GM21423 (cell line): ENCODE measurements around the gene CAMKMT.

Experiments
- ATAC-seq: cut with Tn5 transposase; IDR thresholded peaks from one replicate; pipeline ENCODE4 v1.9.1; 2021; ENCODE audit warnings: mild to moderate bottlenecking, moderate library complexity; ENCODE audit not compliant: unreplicated experiment

The CAMKMT gene

DNA sequence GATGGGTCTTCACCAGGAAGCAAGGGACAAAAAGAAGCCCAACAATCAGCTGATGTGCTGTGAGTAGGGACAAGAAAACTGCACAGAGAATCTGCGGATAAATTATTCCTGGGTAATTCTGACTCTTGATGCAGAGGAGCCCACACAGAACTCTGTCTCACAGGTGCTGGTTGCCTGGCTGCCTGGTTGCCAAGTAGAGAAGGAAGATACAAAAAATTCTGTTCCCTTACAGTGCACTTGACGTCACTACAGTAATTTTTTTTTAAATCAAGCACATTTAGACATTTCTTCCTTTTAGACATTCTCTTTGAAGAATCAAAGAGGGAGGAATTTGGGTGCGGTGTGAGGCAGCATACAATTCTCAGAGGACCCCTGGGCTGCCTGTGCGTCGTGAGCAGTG is 427.7 kb downstream of the CAMKMT start:
- ATAC-seq = no peak

GRCh38 chr2:44789971-44790721 is 428.4 kb downstream of the CAMKMT start:
- no peak for ATAC-seq

DNA sequence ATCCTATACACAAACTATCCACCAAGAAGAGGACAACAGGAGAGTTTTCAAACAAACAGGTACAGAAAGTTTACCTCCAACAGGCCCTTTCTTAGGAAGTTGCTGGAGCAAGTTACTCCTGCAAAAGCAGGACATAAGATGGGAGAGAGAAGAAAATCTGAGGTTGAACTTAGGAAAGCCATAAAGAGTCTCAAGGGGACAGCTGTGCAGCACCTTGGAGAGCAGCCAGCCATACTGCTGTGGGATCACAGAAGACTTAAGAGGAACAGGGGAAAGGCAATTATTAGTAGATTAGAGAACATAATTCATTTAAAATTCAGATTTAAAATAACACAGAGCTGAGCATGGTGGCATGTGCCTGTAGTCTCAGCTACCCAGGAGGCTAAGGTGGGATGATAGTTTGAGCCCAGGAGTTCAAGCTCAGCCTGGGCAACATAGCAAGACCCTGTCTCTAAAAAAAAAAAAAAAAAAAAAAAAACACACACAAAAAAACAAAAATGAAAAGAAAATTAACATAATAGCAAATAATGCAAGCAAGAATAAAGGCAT is 431.6 kb downstream of the CAMKMT start:
- ATAC-seq = no peak

GRCh38 chr2:44796771-44797170 is 435.0 kb downstream of the CAMKMT start:
- ATAC-seq = no peak

DNA sequence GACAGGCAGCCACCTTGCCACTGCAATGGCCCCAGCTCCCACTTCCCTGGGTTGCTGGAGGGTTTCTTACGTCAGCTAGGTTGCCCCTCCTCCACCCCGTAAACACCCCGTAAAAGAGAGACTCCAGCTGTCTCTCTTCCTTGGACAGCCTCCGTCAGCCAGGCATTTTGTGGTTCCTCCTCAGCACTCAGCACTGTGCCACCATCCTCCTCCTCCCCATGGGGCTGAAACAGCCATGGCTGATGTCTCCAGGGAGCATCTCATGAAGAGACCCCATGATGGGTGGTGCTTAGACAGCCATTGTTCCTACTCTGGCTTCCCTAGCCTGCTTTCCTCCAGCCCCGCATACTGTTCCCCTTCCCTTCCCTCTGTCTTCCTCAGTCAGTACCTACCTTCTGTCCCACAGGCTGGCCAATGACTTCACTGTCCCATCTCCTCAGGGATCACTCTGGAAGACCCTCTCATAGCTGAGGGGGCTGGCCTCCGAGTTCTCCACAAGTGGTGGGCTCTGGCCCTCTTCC is 436.5 kb downstream of the CAMKMT start:
- ATAC-seq = no peak

DNA sequence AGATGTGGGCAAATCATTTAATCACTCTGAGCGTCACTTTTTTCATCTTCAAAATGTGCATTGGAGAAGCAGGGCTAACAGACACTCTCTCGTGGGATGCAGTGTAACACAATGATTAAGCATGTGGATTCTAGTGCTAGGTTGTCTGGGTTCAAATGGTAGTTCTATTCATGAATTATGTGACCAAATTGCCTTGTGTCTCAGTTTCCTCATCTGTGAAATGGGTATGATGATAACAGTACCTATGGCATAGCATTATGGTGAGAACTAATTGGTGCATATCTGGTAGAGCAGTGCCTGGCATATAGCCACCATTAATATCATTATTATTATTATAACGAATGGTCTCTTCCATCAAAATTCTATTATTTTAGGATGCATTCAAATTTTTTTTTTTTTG is 437.4 kb downstream of the CAMKMT start:
- ATAC-seq = no peak

DNA sequence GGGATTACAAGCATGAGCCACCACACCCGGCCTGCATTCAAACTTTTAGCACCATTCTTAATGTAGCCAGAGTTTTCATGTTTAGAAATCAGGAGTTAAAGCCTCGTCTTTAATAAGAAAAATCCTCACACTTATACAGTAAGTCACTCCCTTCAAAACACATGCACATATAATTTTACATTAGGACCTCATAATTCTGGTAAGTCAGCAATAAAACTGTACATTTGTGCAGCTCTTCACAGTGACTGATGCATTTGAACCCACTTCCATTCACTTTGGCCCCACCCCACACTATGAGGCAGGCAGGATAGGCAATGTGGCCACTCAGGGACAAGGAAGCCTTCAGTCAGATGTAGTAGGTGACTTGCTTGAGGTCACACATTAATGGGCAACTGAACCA is 438.0 kb downstream of the CAMKMT start:
- no peak for ATAC-seq

GRCh38 chr2:44801289-44801840 is 439.6 kb downstream of the CAMKMT start:
- ATAC-seq = no peak

- ATAC-seq = no peak
Measured at GRCh38 chr2:44801841-44802776, 440.4 kb downstream of the CAMKMT start.

DNA sequence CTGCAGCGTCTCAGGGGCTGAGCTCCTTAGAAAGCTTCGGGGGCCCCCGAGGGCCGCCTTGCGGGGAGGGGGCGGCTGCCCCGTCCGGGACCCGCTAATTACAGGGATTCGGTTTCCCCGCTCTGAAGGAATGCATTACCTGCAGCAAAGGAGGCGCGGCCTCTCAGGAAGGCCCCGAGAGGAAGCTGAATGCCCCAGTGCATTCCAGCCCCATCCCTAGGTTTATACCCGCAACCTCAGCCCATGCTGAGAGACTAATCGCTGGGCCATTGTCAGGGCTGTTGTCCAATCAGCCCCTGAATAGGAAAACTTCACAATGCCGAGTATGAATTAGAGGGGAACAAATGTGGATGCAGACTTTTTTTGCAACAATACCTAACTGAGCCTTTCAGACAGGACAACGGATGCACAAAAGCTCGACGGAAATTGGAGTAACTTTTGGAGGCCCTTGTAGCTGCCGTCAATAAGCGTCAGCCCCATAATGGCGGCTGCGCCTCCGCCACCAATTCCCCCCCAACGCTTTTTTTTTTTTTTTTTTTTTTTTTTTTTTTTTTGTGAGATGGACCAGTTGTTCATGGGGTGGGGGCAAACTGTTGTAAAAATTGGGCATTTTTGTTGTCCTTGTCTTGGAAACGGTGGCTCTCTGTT is 441.2 kb downstream of the CAMKMT start:
- no peak for ATAC-seq

DNA sequence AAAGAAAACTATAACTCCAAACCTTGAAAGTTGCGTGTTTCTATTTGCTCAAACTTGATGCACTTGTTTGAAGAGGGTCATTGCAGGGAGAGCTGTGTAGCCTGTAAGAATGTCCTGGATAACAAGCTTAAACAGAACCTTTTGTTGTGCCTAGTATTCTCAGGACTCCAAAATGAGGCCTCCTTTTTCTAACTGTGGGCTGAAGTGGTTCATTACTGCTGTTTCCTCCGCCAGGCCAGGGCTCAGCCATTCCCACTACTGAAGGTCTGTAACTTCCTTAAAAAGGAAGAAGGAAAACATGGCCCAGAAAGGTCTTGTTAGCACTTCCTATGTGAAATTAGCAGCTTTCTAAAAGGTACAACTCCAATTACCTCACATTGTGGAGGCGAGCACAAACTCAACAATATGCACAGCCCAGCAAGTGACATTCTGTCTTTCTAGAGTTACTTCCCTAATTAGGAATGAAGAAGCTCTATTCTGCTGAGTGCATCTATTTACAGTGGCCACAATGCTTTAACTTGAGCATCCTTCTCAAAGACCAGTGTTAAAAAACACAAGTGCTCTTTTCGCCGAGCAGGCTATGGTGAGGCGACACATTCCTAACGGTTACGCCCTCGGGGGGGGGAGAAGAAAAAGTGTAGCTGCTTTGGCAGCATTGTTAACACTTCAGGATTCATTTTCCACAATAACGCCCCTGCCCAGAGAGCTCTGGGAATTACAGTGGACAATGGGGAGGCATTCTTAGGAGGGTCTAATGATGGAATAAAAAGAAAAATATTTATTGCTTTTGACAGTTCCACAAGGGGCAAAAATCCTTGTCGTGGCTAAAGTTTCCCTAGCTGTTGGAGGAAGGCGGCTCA is 442.9 kb downstream of the CAMKMT start:
- ATAC-seq = no peak

DNA sequence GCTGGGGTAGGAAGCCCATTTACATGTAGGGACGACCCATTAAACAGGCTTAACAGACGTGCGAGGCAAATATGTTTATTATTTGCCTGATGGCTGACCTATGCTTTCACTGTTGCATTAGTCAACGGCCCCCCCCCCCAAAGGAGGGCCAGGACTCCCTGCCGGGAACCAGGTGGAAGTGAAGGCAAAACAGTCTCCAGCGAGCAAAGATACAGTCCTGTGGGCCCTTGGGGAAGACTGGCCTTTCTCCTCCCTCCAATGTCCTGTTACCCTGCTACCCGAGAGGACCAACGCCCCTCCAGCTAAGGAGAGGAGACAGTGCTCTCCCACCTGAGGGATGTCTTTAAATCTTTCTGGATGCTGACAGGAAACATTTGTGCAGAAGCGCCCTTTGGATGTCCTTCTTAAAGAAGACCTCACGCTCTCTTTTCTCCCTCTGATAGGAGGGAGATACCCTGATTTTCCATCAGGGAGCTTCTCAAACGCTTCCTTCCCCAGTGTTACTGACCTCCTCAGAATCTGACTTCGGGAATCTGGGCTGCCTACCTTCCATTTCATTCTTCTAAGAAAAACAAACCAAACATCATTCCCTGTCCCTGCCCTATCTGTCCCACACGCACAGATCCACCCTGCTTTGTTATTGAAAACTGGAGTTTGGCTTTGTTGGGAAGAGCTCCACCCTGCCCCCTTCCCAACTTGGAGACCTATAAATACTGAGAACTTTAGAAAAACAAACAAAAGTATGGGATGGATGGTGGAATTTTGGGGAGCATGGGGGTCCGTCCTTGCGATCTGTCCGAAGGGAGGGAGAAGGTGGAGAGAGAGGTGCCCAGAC is 443.9 kb downstream of the CAMKMT start:
- no peak for ATAC-seq

- ATAC-seq = no peak
Measured at GRCh38 chr2:44807201-44808025, 445.7 kb downstream of the CAMKMT start.

GRCh38 chr2:44810892-44811530 is 449.3 kb downstream of the CAMKMT start:
- no peak for ATAC-seq

DNA sequence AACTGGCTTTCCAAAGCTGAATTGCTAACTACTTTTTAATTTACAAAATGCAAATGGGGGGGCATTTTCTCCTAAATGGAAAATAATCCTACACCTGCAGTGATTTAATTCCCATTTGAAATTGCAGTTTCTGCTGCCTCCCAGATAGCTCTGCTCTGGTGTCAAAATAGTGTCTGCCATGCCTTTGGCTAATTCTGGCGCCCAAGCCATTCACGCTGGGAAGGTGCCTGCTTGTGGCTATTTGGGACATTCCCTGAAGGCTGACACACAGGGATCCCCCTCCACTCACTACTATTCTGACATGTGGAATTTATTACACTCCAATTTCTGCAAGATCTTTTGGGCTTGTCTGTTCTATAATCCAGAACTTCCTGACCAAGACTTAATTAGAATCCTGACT is 451.4 kb downstream of the CAMKMT start:
- ATAC-seq = no peak

- ATAC-seq = no peak
Measured at GRCh38 chr2:44813658-44814057, 451.9 kb downstream of the CAMKMT start.

- ATAC-seq = no peak
Measured at GRCh38 chr2:44817256-44817655, 455.5 kb downstream of the CAMKMT start.
